OCI-LY3 (cell line): ENCODE data around the gene CLCN1.

ENCODE experiments used
- H2AFZ ChIP-seq: fragments of 200-600, 300-600 bp; shearing (Covaris generic); 2 replicates; pipeline ENCODE4 v1.6.0; 2014; ENCODE audit warnings: antibody characterized with exemption, low read depth, low read length
- H3K27ac ChIP-seq: fragments of 200-600, 300-600 bp; sonication (generic); 2 replicates; pipeline ENCODE4 v1.5.1; 2014; ENCODE audit warnings: mild to moderate bottlenecking, low read length, moderate library complexity, mixed read lengths
- H3K27me3 ChIP-seq: fragments of 200-600, 300-600 bp; sonication (generic); 2 replicates; pipeline ENCODE4 v1.6.1; 2014; ENCODE audit warnings: low read depth, low read length, mixed read lengths
- H3K36me3 ChIP-seq: fragments of 200-600, 300-600 bp; sonication (generic); replicated peaks from 2 replicates; pipeline ENCODE3; 2014; ENCODE audit warnings: low read depth, low read length, mixed read lengths
- H3K4me1 ChIP-seq: fragments of 300-600, 200-600 bp; sonication (generic); 2 replicates; pipeline ENCODE4 v1.6.1; 2014; ENCODE audit warnings: low read length, mixed read lengths
- H3K4me2 ChIP-seq: fragments of 200-600, 300-600 bp; sonication (generic); 2 replicates; pipeline ENCODE4 v1.6.1; 2014; ENCODE audit warnings: low read length, mixed read lengths
- H3K4me3 ChIP-seq: fragments of 300-600, 200-600 bp; sonication (generic); 2 replicates; pipeline ENCODE4 v1.5.1; 2014; ENCODE audit warnings: antibody characterized with exemption, mild to moderate bottlenecking, low read length, moderate library complexity
- H3K79me2 ChIP-seq: fragments of 300-600, 200-600 bp; shearing (Covaris generic); 2 replicates; pipeline ENCODE4 v1.6.1; 2014; ENCODE audit warnings: mild to moderate bottlenecking, low read length, mixed read lengths
- H3K9ac ChIP-seq: fragments of 300-600, 200-600 bp; shearing (Covaris generic); 2 replicates; pipeline ENCODE4 v1.6.0; 2014; ENCODE audit warnings: mild to moderate bottlenecking, low read length, moderate library complexity
- H3K9me3 ChIP-seq: fragments of 200-600, 300-600 bp; shearing (Covaris generic); 2 replicates; pipeline ENCODE4 v1.6.1; 2014; ENCODE audit warnings: low read length, mixed read lengths; ENCODE audit not compliant: insufficient read depth
- H4K20me1 ChIP-seq: fragments of 200-600, 300-600 bp; sonication (generic); 2 replicates; pipeline ENCODE4 v1.6.1; 2016; ENCODE audit warnings: low read length, mixed read lengths; ENCODE audit not compliant: insufficient read depth
- CTCF ChIP-seq: fragments of 200-600, 300-600 bp; sonication (generic); IDR thresholded peaks from 2 replicates; pipeline ENCODE4 v1.5.1; 2014; ENCODE audit warnings: antibody characterized with exemption, low read length, low read depth
- EZH2phosphoT487 ChIP-seq: fragments of 200-600 bp; shearing (Covaris generic); IDR thresholded peaks from 2 replicates; pipeline ENCODE4 v1.6.1; 2018; ENCODE audit warnings: antibody characterized with exemption, mixed run types, low read depth

Gene CLCN1

GRCh38 chr7:143285806-143286521 is 29.9 kb upstream of the CLCN1 start:
- Histone ChIP-seq H4K20me1 (no peaks in the 10 kb centered on the region), H2AFZ (no peak overlapping the region), H3K79me2 (peaks cover 27% of the 10 kb centered on the region), H3K4me1 (peaks cover 13% of the 10 kb centered on the region), H3K4me2 (no peak overlapping the region), H3K4me3 (no peak overlapping the region), H3K36me3 (peaks cover 8% of the 10 kb centered on the region), H3K9me3 (no peaks in the 10 kb centered on the region), H3K27ac (no peak overlapping the region), H3K9ac (no peak overlapping the region), H3K27me3 (no peaks in the 10 kb centered on the region)
- TF ChIP-seq EZH2phosphoT487: no peak
- TF ChIP-seq CTCF: no peak

GRCh38 chr7:143286522-143286890 is 29.4 kb upstream of the CLCN1 start:
- H3K9ac ChIP-seq: no peak overlapping the region
- no peak overlapping the region for H2AFZ ChIP-seq
- H3K4me2 ChIP-seq: no peak overlapping the region
- H3K9me3 ChIP-seq: no peaks in the 10 kb centered on the region
- H3K36me3 ChIP-seq: peaks cover 14% of the 10 kb centered on the region
- peaks cover 32% of the 10 kb centered on the region for H3K79me2 ChIP-seq
- H3K4me3 ChIP-seq: no peak overlapping the region
- H3K4me1 ChIP-seq: peaks cover 13% of the 10 kb centered on the region
- no peaks in the 10 kb centered on the region for H4K20me1 ChIP-seq
- TF ChIP-seq EZH2phosphoT487 (no peak), CTCF (no peak)
- no peaks in the 10 kb centered on the region for H3K27me3 ChIP-seq
- H3K27ac ChIP-seq: no peak overlapping the region

- Histone ChIP-seq H3K4me2 (peak overlapping the region; percentile 81), H3K4me3 (peak overlapping the region; percentile 99)
Observed at GRCh38 chr7:143287339-143287934, 28.5 kb upstream of the CLCN1 start.

More at GRCh38 chr7:143287339-143287934, 28.5 kb upstream of the CLCN1 start:
- no peaks in the 10 kb centered on the region for H3K9me3 ChIP-seq
- H3K36me3 ChIP-seq: peaks cover 20% of the 10 kb centered on the region
- H2AFZ ChIP-seq: peak overlapping the region; percentile 93
- H3K4me1 ChIP-seq: peaks cover 13% of the 10 kb centered on the region
- peak overlapping the region; percentile 46; the same call in 1 of the 2 replicates for H3K9ac ChIP-seq
- H3K27ac ChIP-seq: peak overlapping the region; percentile 27
- TF ChIP-seq CTCF (no peak), EZH2phosphoT487 (no peak)
- no peaks in the 10 kb centered on the region for H4K20me1 ChIP-seq
- peaks cover 40% of the 10 kb centered on the region for H3K79me2 ChIP-seq
- H3K27me3 ChIP-seq: no peaks in the 10 kb centered on the region
